ENCODE data around the gene MISP3.
A peak's percentile ranks its signal among the peaks of the same experiment; 100 is the strongest.

MISP3 gene

GRCh38 chr19:14106840-14107239 is 34.3 kb downstream of the MISP3 start:
- DNase-seq = no peak

DNA sequence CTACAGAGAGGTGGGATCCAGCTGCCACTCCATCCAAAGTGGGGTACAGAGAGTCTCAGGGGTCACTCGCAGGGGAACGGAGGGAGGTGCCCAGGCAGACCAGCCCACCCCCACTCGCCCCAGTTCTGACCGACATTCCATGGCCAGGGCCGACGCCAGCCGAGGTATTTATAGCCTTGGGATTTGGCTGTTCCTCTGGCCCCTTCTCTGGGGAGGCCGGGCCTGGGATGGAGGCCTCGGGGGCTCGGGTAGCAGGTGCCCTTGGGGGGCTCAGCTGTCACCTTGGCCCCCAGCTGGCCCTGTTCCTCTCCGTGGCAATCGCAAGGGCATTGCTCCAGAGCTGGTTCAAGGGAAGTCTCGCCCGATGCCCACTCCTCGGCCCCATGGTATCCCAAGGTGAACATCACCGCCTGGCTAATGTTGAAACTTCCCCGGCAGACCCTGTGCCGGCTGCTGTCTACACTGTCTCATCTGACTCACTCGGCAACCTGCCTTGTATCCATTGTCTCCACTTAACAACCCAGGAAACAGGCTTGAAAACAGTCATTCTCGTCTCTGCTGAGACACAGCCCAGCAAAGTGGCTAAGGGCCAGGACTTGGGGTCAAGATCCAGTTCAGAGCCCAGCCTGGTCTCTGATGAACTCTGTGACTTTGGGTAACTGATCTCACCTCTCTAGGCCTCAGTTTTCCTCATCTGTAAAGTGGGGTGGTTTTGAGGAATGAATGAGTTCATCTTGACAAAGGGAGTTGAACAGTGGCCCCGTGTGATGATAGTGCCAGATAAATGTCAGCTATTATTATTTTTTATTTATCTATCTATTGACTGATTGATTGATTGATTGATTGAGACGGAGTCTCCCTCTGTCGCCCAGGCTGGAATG is 35.2 kb downstream of the MISP3 start:
- no peak for DNase-seq

GRCh38 chr19:14110650-14111049 is 38.1 kb downstream of the MISP3 start:
- no peak for DNase-seq

DNA sequence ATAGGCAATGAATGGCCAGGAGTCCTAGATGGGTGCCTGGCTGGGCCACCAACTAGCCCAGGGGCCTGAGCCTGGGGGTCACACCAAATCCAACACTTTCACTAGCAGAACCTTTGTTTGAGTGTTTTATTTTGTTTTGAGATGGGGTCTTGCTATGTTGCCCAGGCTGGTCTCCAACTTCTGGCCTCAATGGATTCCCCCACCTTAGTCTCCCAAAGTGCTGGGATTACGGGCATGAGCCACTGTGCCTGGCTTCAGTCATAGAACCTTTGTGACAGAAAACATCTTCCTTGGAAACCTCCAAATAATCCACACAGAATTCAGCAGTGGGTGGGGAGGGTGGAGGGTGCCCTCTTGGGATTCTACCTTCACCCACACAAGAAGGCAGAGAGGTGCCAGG is 38.9 kb downstream of the MISP3 start:
- DNase-seq = no peak

GRCh38 chr19:14112051-14112808 is 39.6 kb downstream of the MISP3 start:
- no peak for DNase-seq

GRCh38 chr19:14112809-14113385 is 40.3 kb downstream of the MISP3 start:
- no peak for DNase-seq

DNA sequence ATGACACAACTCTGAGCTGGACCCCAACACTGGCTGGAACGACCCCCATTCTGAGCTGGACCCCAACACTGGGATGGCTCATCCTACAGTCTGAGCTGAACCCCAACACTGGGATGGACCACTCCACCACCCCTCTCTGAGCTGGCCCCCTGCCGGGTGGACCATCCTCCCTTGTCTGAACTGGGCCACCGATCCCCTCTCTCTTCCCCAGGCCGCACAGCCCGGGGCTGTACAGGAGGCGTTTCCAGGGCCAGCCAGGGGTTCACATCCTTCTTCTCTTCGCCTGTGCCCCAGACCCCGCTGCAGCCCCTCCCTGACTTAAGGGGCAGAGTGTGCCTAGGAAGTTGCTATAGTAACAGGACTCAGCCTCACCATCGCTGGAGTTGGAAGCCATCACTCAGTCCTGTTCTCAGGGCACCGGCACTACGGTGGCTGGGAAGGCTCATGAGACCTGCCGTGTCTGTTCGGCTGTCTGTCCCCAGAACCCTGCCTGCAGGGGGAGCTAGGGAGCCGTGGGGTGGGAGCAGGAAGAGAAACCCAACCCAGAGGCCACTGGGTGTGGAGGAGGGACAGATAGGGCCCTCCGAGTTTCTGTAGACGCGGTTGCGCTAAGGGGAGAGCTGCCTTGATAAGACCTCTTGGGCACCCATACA is 41.3 kb downstream of the MISP3 start:
- DNase-seq = peak; percentile 78

DNA sequence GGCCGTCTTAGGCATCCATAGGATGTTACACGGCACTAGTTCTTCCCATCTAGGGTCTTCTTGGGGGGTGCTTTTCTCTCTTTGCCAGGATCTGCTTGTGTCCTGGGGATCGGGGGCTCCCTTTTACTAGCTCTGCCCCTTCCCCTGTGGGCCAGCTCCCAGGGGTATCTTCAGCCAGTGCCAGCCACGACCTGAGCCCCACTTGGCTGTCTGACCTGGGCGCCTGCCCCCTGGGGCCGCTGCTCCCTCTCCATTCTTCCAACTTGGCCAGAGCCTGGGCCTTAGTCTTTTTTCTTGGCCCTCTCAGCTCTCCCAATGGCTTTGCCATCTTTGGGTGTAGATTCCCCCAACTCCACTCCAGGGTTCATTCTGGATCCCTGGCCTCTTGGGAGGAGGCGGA is 41.9 kb downstream of the MISP3 start:
- no peak for DNase-seq

- DNase-seq = peak; percentile 55
These were observed 42.3 kb downstream of the MISP3 start for GRCh38 chr19:14114854-14115253.

DNA sequence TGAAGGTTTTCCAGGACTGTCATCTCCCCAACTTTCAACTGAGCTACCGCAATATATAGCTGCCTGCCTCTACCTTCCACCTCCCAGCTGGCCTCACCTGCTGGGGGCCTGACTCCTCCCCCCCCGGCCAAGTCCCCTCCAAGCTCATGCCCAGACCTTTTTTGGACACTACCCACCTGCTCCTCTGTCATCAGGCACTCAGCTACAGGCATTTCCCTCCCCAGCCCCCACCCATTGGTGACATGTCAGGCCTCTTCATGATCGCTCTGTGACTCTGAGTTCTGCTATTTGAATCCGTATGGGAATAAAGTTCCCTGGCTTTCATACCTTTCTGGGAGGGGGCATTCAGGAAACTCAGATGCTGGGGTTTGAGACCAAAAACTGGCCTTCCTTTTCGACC is 43.2 kb downstream of the MISP3 start:
- no peak for DNase-seq

GRCh38 chr19:14116525-14116917 is 43.9 kb downstream of the MISP3 start:
- DNase-seq = no peak

DNA sequence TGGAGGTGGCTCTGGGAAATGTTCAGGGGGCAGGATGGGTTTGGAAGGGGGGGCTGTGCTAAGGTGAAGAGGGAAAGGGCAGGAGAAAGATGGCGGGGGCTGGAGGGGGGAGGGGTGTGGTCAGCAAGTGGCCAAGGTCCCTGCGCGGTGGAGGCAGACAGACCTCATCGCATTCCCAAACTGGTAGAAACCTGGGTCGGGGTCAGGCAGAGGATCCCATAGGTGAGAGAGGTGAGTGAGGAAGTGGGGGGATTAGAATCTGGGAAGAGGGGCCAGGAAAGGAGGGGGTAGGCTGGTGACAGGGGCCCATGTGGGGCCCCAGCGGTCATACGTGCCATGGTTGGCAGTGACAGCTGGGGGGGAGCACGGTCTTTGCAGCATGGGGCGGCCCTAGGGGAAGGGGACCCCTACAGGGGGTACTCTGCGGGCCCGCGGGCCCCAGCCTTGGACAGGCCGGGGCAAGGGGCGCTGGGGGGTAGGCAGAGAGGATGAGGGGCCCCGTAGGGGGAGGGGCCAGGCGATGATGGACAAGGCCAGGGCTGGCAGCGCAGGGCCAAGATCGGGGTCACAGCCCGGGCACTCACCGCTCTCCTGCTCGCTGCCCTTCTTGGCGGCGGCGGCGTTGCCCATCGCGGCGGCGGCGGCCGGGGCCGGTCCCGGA is 44.5 kb downstream of the MISP3 start:
- no peak for DNase-seq

GRCh38 chr19:14117668-14118164 is 45.1 kb downstream of the MISP3 start, which contains the start of gene PRKACA:
PRKACA (minus strand) TSS chr19:14117762; CDS start chr19:14117547, 215 bp downstream.
- peak; percentile 97 for DNase-seq

DNA sequence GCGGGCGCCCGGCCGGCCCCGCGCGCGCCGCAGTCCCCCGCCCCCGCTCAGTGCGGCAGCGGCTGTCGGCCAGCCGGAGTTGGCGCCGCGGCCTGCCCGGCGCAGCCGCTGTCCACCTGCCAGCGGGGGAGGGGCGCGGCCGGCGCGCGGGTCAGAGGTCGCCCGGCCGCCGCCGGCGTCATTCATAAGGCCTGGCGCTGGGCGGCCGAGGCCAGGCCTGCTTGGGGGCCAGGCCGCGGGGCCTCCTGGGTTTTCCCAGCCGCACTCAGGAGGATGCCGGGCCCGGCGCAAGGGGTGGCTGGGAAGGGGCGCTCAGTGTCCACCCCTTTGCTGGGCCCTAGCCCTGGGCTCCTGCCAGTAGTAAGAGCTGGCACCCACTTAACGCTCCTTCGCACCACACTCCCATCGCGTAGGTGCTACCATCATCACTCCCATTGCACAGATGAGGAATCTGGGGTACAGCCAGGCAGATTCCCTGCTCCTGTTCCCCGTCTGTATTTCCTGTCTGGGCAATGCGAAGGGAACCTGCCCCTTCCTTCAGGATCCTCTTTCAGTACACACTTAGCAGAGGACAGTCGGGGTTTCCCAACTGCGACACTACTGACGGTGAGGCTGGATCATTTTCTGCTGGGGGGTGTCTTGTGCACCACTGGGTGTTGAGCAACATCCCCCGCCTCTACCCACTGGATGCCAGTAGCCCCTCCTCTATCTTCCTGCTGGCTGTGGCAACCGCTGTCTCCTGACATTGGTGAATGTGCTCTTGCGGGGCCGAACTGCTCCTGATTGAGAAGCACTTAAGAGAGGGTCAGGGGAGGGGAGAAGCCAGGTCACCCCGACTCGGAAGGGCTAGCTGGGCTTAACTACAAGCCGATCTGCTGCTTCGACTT is 45.8 kb downstream of the MISP3 start:
- DNase-seq = peak; percentile 46

DNA sequence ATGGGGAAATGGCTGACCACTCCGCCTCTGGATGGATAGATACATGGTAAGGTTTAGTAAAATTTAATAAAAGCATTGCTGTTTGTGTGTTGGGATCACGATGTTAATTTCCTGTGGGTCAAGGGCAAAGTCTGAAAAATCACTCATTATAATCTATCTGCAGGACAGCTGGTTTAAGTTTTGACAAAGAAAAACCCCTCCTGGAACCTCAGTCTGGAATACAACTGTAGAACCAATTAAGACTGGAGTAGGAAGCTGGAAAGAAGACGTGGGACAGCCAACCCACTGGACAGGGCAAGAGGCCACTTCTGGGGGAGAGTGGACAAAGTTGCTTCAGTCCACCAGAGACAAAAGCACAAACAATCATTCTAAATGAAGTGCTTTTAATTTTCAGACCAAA is 46.6 kb downstream of the MISP3 start:
- no peak for DNase-seq

GRCh38 chr19:14119644-14120496 is 47.3 kb downstream of the MISP3 start:
- no peak for DNase-seq

DNA sequence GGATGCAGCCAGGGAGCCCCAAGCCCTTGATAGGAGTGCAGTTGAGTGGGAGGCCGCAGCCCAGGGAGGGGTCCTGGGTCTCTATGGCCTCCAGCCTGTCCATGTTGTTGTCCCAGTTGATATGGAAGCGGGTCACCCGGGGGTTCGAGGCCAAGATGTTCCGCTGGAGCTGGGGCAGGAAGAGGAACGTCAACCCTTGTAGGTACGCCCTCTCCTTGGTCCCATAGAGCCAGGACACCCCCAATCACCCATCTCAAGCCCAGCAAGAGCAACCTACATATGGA is 47.9 kb downstream of the MISP3 start:
- no peak for DNase-seq

GRCh38 chr19:14122924-14123323 is 50.3 kb downstream of the MISP3 start:
- no peak for DNase-seq

Measured in hematopoietic multipotent progenitor cell treated with erythropoietin and hydrocortisone succinate and interleukin-3 and kit ligand, for 8 days (in vitro differentiated cells).